ENCODE data around the gene NSD2. TPM values are rescaled to one million over a fixed set of nuclear protein-coding genes. Genes with fewer than 3 reads are reported as not detected.

Gene NSD2
- polyA plus RNA-seq, 3 donors: 72.7 to 86.8 (median 73.5) TPM

GRCh38 chr4:1939664-1940509 is 68.7 kb downstream of the NSD2 start:
- DNase-seq: no peak

GRCh38 chr4:1940566-1940965 is 69.4 kb downstream of the NSD2 start:
- DNase-seq: no peak

DNA sequence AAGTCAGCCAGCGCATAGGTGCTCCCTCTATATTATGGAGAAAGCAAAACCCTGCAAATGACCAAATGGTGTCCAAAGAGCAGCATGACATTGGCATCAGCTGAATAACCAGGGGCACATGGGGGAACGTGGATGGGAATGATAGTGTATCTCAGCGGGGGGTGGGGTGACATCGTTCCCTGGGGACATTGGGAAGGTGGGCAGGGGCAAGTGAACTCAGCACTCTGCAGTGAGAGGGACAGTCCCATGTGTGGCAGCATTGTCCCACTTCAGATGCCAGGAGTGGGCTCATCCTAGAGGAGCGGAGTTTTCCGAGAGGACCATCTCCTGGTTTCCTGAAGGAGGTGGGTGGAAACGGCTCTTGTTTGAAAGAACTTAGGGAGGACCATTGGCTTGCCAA is 72.7 kb downstream of the NSD2 start:
- no peak for DNase-seq

DNA sequence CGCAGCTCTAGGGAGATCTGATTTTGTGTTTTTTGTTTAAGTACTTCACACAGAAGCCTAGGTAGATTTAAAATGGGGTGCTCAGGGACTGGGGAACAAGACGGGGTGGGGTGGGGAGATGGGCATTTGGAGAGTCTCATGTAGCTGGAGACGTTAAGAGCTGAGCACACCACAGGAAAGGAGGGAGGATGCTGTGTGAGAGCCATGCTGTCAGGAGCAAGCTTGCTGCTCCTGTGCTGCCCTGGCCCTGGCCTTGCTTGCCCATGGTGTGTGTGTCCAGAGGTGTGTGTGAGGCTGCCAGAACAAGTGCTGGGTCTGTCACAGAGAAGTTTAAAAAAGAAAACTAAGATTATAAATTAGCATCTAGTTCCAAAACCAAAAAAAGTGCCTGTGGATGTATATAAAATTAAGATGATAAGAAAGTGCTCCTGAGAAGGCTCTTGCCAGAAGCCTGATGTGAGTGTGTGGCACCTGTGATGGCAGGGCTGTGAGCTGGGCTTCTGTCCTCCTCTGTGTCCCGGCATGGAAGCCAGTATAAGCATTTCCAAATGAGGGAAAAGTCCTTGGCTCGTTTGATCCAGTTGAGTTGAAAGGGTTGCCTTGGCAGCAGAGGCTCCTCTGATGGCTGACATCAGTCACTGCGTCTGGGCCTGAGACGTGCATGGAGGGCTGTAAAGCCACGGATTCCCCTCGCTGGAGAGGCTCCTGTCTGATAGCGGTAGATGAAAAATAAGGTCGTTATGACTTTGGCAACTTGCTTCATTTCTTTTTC is 74.1 kb downstream of the NSD2 start:
- no peak for DNase-seq

GRCh38 chr4:1945912-1946311 is 74.7 kb downstream of the NSD2 start:
- no peak for DNase-seq

- no peak for DNase-seq
Observed at GRCh38 chr4:1948232-1948631, 77.0 kb downstream of the NSD2 start.

- no peak for DNase-seq
Observed at GRCh38 chr4:1948892-1949436, 77.8 kb downstream of the NSD2 start.

DNA sequence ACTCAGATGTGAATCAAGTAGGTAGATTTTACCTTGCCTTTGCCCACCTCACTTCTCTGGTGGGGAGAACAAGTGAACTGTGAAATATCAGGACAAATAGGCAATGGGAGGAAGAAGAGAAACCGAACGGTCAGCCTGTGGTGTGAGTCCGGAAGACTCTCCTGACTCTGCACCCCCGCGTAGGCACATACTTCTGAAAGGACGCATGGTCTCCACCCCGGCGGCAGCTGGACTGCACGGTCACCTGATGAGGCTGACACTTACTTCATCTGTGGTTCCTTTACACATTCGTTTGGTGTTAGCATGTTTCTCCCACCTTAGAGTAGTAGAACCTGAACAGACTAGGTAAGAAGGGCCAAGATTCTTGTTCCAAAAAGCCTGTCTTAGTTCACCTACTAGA is 79.2 kb downstream of the NSD2 start:
- no peak for DNase-seq

DNA sequence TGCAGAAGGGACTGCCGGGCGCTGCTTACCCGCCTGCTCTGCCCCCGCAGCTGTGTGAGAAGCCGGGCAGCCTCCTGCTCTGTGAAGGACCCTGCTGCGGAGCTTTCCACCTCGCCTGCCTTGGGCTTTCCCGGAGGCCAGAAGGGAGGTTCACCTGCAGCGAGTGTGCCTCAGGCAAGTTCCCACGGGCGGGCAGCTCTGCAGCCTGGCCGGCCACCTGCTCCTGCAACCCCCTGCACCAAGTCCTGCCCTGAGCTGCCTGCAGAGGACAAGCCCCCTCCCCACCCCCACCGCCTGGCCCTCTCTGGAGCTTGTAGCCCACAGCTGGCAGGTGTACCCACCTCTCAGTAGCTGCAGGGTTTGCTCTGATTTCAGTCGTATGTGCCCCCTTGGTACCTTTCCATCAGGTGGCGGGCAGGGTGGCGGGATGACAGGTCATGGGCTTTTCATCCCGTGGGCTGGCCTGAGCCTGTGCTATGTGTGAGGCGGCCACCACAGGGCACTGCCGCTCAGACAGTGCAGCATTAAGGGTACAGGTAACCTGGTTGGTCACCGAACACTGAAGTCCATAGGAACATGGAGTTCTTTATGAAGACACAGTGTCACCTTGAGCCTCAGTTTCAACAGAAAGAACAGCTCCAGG is 81.0 kb downstream of the NSD2 start:
- DNase-seq: no peak

DNA sequence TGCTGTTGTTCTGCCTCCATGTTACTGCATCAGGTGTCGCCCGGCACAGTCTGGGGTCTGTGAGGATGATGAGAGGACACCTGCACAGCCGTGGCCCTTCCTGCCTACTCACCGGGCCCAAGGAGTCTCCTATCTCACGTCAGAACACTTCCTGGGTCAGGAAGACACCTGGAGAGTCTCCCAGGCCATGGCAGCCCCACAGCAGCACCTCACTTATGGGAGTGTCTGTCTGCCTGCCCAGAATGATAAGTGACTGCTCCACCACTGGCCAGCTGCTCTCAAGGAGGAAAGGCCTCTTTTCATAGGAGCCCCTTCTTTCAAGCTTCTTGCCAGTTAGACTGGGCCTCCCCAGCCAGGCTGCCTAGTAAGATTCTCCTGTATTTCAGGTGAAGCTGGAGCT is 81.5 kb downstream of the NSD2 start:
- DNase-seq: no peak

GRCh38 chr4:1953335-1953734 is 82.1 kb downstream of the NSD2 start:
- DNase-seq: no peak

GRCh38 chr4:1956631-1957030 is 85.4 kb downstream of the NSD2 start:
- DNase-seq: no peak

- no peak for DNase-seq
Observed at GRCh38 chr4:1958276-1959103, 87.3 kb downstream of the NSD2 start.

- DNase-seq: no peak
Observed at GRCh38 chr4:1959104-1959384, 87.9 kb downstream of the NSD2 start.

GRCh38 chr4:1960170-1960825 is 89.1 kb downstream of the NSD2 start:
- DNase-seq: no peak

GRCh38 chr4:1961038-1961437 is 89.8 kb downstream of the NSD2 start:
- no peak for DNase-seq

DNA sequence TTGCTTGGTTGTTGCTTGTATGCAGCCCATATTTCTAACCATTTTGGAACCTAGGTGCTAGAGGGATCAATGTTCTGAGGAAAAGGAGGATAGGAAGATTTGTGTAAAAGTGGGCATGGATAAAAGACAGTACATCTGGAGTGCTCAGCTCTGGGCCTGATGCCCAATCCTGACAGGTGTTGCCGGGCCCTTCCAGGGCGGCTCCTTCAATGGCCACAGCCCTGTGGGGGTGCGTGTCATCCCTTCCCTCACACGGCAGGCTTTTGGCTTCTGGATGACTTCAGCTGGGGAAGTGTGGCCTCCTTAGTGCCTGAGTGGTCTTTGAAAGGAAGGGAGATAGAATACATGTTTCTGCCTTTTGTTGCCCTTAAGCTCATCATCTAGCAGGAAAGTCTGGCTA is 90.4 kb downstream of the NSD2 start:
- DNase-seq: no peak

DNA sequence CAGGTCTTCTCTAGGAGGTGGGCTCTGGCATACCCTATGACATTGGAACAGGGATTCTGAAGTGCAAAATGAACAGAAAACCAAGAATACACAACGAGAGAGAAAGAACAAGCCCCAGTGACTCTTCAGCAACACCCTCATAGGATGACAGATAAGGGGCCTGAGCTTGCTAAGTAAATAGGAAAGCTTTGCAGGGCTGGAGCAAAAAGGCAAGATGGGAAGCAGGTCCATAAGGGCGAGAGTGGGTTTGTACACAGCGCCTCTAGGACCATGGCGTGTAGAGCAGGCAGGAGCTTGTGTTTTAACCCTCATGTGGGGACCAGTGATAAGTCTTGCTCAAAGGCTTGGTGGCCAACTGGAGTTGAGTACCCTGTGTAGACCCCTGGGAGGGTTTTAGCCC is 91.8 kb downstream of the NSD2 start:
- DNase-seq: no peak

- DNase-seq: no peak
Observed at GRCh38 chr4:1964443-1964842, 93.2 kb downstream of the NSD2 start.

GRCh38 chr4:1964971-1965370 is 93.8 kb downstream of the NSD2 start:
- DNase-seq: no peak

GRCh38 chr4:1967512-1968149 is 96.4 kb downstream of the NSD2 start:
- DNase-seq: no peak

Data from renal pelvis (tissue), 4 donors.